Muscle of leg (tissue), 11 donors: ENCODE results near the gene UROC1. TPM values are rescaled to one million over a fixed set of nuclear protein-coding genes. Genes with fewer than 3 reads are reported as not detected.

Source experiments
- DNase-seq: peaks from one replicate; pipeline ENCODE4 v3.0.0; 2013
- H3K27ac ChIP-seq: one replicate; pipeline ENCODE4 v1.5.1; 2013; ENCODE audit warnings: mild to moderate bottlenecking, low read length, control low read depth
- H3K27me3 ChIP-seq: one replicate; pipeline ENCODE4 v1.6.1; 2013; ENCODE audit warnings: low read length; ENCODE audit not compliant: control insufficient read depth, insufficient read depth
- H3K36me3 ChIP-seq: one replicate; pipeline ENCODE4 v1.6.1; 2013; ENCODE audit warnings: low read length; ENCODE audit not compliant: control insufficient read depth, insufficient read depth
- H3K4me1 ChIP-seq: one replicate; pipeline ENCODE4 v1.6.1; 2013; ENCODE audit warnings: low read length; ENCODE audit not compliant: control insufficient read depth, insufficient read depth
- H3K4me3 ChIP-seq: one replicate; pipeline ENCODE4 v1.5.1; 2013; ENCODE audit warnings: low read length, control low read depth
- H3K9me3 ChIP-seq: replicated peaks from 2 replicates; pipeline ENCODE4 v1.6.1; 2013; ENCODE audit warnings: low read depth, low read length; ENCODE audit not compliant: control insufficient read depth
- WGBS: methylation state at CpG from one replicate; pipeline ENCODE4 v1.1.5; 2013; ENCODE audit warnings: missing lambda C conversion rate; ENCODE audit not compliant: insufficient coverage; 5-methylcytosine and 5-hydroxymethylcytosine counted together
- polyA plus RNA-seq, 8 donors: library from polyadenylated mRNA; unstranded; fragments of 120-200 nt; gene quantifications; one replicate each; pipeline versions ENCODE4 v1.2.1 to v1.2.3, GENCODE V29; 2013; ENCODE audit warnings: inconsistent platforms in 1 of 8, low replicate concordance in 1 of 8; ENCODE audit not compliant: insufficient read length in 8 of 8, insufficient read depth in 1 of 8
- total RNA-seq: library from RNA; stranded (reverse); fragments of 120-200 nt; gene quantifications from one replicate; pipeline ENCODE4 v1.2.4, GENCODE V29; 2013

The UROC1 gene
- total and polyA plus RNA-seq, 9 donors = 0.04 to 0.15 (median 0.09) TPM; not detected in 3

GRCh38 chr3:126473292-126474168, 44.0 kb downstream of the UROC1 start:
- Histone ChIP-seq H3K4me3 (peak overlapping the region; percentile 22), H3K36me3 (peaks cover 38% of the 10 kb centered on the region), H3K27me3 (no peaks in the 10 kb centered on the region), H3K27ac (no peak overlapping the region), H3K4me1 (peaks cover 38% of the 10 kb centered on the region), H3K9me3 (no peaks in the 10 kb centered on the region)
- WGBS = 96% methylated on average over 5 of the region's 14 CpGs
- DNase-seq = no peak

- peaks cover 38% of the 10 kb centered on the region for H3K4me1 ChIP-seq
- DNase-seq = peak; percentile 79
- no peak overlapping the region for H3K4me3 ChIP-seq
- no peaks in the 10 kb centered on the region for H3K9me3 ChIP-seq
- peaks cover 49% of the 10 kb centered on the region for H3K36me3 ChIP-seq
- H3K27me3 ChIP-seq = no peaks in the 10 kb centered on the region
- WGBS = 51% methylated on average over 2 of the region's 8 CpGs
- H3K27ac ChIP-seq = peak overlapping the region; percentile 47
These were observed 45.1 kb downstream of the UROC1 start for GRCh38 chr3:126472277-126473006.

- WGBS = 87% methylated on average over 5 of the region's 11 CpGs
- Histone ChIP-seq H3K27me3 (no peaks in the 10 kb centered on the region), H3K9me3 (no peaks in the 10 kb centered on the region), H3K27ac (no peak overlapping the region), H3K4me3 (no peak overlapping the region), H3K36me3 (peaks cover 78% of the 10 kb centered on the region), H3K4me1 (peaks cover 47% of the 10 kb centered on the region)
- no peak for DNase-seq
These were observed 48.1 kb downstream of the UROC1 start for GRCh38 chr3:126469479-126469878.

- Histone ChIP-seq H3K36me3 (peaks cover 79% of the 10 kb centered on the region), H3K27ac (no peak overlapping the region), H3K4me1 (peaks cover 36% of the 10 kb centered on the region), H3K27me3 (no peaks in the 10 kb centered on the region), H3K9me3 (no peaks in the 10 kb centered on the region), H3K4me3 (no peak overlapping the region)
- WGBS = 84% methylated on average over 13 of the region's 13 CpGs
- DNase-seq = no peak
These were observed 49.3 kb downstream of the UROC1 start for GRCh38 chr3:126468028-126468891.

- no peak for DNase-seq
- WGBS = 78% methylated on average over 7 of the region's 8 CpGs
- H3K27ac ChIP-seq = no peak overlapping the region
- peaks cover 33% of the 10 kb centered on the region for H3K4me1 ChIP-seq
- no peak overlapping the region for H3K4me3 ChIP-seq
- H3K9me3 ChIP-seq = no peaks in the 10 kb centered on the region
- peaks cover 80% of the 10 kb centered on the region for H3K36me3 ChIP-seq
- H3K27me3 ChIP-seq = no peaks in the 10 kb centered on the region
These were observed 50.0 kb downstream of the UROC1 start for GRCh38 chr3:126467611-126467955.

GRCh38 chr3:126466886-126467610, 50.5 kb downstream of the UROC1 start:
- no peaks in the 10 kb centered on the region for H3K27me3 ChIP-seq
- no peak overlapping the region for H3K4me3 ChIP-seq
- 75% methylated on average over 7 of the region's 19 CpGs for WGBS
- no peaks in the 10 kb centered on the region for H3K9me3 ChIP-seq
- peaks cover 85% of the 10 kb centered on the region for H3K36me3 ChIP-seq
- no peak overlapping the region for H3K27ac ChIP-seq
- peaks cover 33% of the 10 kb centered on the region for H3K4me1 ChIP-seq
- no peak for DNase-seq

- DNase-seq = peak; percentile 51
- Histone ChIP-seq H3K27ac (no peak overlapping the region), H3K9me3 (no peaks in the 10 kb centered on the region), H3K4me3 (no peak overlapping the region), H3K36me3 (peaks cover 88% of the 10 kb centered on the region), H3K27me3 (no peaks in the 10 kb centered on the region), H3K4me1 (peaks cover 29% of the 10 kb centered on the region)
- 71% methylated on average over 14 of the region's 16 CpGs for WGBS
These were observed 51.5 kb downstream of the UROC1 start for GRCh38 chr3:126465928-126466544.

GRCh38 chr3:126464997-126465396, 52.6 kb downstream of the UROC1 start:
- peaks cover 29% of the 10 kb centered on the region for H3K4me1 ChIP-seq
- peaks cover 87% of the 10 kb centered on the region for H3K36me3 ChIP-seq
- H3K27ac ChIP-seq = no peak overlapping the region
- DNase-seq = no peak
- H3K9me3 ChIP-seq = no peaks in the 10 kb centered on the region
- H3K4me3 ChIP-seq = no peak overlapping the region
- WGBS = 84% methylated on average over 11 of the region's 11 CpGs
- H3K27me3 ChIP-seq = no peaks in the 10 kb centered on the region

- Histone ChIP-seq H3K4me1 (peaks cover 29% of the 10 kb centered on the region), H3K27ac (no peak overlapping the region)
These were observed 53.1 kb downstream of the UROC1 start for GRCh38 chr3:126464494-126464893.

More at GRCh38 chr3:126464494-126464893, 53.1 kb downstream of the UROC1 start:
- Histone ChIP-seq H3K4me3 (no peak overlapping the region), H3K36me3 (peaks cover 86% of the 10 kb centered on the region), H3K9me3 (no peaks in the 10 kb centered on the region), H3K27me3 (no peaks in the 10 kb centered on the region)
- no peak for DNase-seq
- no CpG with 5 or more reads among the region's 4 CpGs for WGBS
